GM18868 (cell line): ENCODE measurements around the gene SLC16A10.
"Not testable (repeated sequence)": the region's sequence is repeated elsewhere in the genome, so short reads cannot be mapped to it uniquely, and the experiment has no call there.

Experiments
- ATAC-seq: cut with Tn5 transposase; IDR thresholded peaks from one replicate; pipeline ENCODE4 v1.9.1; 2021; ENCODE audit warnings: mild to moderate bottlenecking, moderate library complexity; ENCODE audit not compliant: unreplicated experiment

Gene SLC16A10

GRCh38 chr6:111129013-111129412 lies 41.7 kb downstream of the SLC16A10 start:
- no peak for ATAC-seq

GRCh38 chr6:111131018-111131417 lies 43.7 kb downstream of the SLC16A10 start:
- ATAC-seq, result not testable (repeated sequence)

- ATAC-seq, result not testable (repeated sequence)
Observed at GRCh38 chr6:111132669-111133068, 45.4 kb downstream of the SLC16A10 start.

DNA sequence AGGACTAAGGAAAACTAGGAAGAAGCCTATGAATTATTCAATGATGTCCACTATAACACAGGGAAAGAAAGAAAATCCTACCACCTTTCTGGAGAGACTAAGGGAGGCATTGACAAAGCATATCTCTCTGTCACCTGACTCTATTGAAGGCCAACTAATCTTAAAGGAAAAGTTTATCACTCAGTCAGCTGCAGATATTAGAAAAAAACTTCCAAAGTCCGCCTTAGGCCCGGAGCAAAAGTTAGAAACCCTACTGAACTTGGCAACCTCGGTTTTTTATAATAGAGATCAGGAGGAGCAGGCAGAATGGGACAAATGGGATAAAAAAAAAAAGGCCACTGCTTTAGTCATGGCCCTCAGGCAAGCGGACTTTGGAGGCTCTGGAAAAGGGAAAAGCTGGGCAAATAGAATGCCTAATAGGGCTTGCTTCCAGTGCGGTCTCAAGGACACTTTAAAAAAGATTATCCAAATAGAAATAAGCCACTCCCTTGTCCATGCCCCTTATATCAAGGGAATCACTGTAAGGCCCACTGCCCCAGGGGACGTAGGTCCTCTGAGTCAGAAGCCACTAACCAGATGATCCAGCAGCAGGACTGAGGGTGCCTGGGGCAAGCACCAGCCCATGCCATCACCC lies 47.0 kb downstream of the SLC16A10 start:
- ATAC-seq, result not testable (repeated sequence)

DNA sequence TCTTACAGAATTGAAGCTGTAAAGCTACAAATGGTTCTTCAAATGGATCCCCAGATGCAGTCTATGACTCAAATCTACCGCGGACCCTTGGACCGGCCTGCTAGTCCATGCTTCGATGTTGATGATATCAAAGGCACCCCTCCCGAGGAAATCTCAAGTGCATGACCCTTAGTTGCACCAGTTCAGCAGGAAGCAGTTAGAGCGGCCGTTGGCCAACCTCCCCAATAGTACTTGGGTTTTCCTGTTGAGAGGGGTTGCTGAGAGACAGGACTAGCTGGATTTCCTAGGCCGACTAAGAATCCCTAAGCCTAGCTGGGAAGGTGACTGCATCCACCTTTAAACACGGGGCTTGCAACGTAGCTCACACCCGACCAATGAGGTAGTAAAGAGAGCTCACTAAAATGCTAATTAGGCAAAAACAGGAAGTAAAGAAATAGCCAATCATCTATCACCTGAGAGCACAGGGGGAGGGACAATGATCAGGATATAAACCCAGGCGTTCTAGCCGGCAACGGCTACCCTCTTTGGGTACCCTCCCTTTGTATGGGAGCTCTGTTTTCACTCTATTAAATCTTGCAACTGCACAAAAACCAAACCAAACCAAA lies 50.3 kb downstream of the SLC16A10 start:
- ATAC-seq, result not testable (repeated sequence)

DNA sequence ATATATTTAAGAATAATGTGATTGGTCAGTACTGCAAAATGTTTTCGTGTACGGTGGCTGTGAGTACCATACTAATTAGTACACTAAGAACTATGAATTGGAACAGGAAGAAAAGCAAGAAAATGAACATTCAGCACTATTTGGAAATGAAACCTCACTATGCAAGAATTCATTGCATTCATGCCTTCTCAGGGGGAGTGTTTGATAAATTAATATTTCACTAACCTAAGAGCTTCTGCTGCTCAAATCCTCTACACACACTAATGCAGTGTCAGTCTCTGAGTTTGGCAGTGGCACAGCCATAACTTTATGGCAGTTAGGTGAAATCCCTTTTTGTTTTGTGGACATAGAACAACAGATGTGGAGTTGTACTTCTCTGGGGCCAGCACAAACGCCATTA lies 60.1 kb downstream of the SLC16A10 start:
- ATAC-seq, result no peak

GRCh38 chr6:111148110-111148509 lies 60.8 kb downstream of the SLC16A10 start:
- ATAC-seq, result no peak

DNA sequence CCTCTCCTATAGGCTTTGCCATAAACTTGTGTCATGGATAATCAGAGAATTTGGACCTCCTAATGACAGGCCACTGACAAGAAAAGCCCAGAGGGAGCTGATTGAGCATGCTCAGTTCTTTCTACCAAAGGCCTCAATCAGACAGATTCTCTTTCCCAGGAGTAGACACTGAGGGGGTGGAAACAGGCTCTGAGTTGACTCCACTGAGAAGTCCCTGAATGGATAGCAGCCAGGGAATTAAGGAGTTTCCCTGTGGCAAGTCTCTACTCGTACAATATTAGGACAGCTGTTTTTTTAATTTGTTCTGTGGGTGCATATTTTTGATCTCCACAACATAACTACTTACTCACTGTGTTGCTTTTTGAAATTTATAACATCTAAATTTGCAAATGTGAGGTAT lies 63.3 kb downstream of the SLC16A10 start:
- ATAC-seq, result no peak

- ATAC-seq, result no peak
Observed at GRCh38 chr6:111154981-111155380, 67.7 kb downstream of the SLC16A10 start.

DNA sequence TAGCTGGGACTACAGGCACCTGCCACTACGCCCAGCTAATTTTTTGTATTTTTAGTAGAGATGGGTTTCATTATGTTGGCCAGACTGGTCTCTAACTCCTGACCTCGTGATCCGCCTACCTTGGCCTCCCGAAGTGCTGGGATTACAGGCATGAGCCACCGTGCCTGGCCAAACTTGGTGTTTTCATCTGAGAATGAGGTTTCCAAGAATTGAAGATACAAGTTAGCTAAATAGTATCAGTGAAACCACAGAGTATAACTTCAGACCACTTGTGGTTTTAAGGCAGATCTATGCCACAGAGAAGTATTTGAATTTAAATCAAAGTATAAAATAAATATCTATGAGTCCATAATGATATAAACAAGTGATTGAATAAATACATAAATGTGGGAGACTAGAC lies 70.1 kb downstream of the SLC16A10 start:
- ATAC-seq, result no peak

- no peak for ATAC-seq
Observed at GRCh38 chr6:111159633-111160032, 72.3 kb downstream of the SLC16A10 start.

DNA sequence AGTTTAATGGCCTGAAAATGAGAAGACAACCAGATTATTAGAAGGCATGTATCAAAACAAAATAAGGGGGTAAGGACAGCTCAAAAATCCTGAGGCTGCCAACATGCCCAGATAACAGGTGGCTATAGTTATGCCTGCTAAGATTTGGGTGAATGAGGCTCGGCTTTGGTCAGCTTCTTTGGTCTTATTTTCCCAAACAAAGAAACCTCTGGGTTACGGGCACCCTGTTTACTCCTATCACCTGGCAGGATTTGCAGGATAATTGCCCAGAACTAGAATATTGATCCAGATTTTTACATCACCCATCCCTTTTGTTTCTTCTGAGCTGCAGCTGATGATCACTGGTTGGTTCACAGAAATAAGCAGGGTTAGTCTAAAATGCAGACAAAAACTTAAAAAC lies 74.3 kb downstream of the SLC16A10 start:
- no peak for ATAC-seq

- no peak for ATAC-seq
Observed at GRCh38 chr6:111162504-111162903, 75.2 kb downstream of the SLC16A10 start.

- peak; percentile 76 for ATAC-seq
Observed at GRCh38 chr6:111171577-111172400, 84.5 kb downstream of the SLC16A10 start.

GRCh38 chr6:111172563-111172962 lies 85.3 kb downstream of the SLC16A10 start:
- ATAC-seq, result no peak

GRCh38 chr6:111173341-111173740 lies 86.0 kb downstream of the SLC16A10 start:
- no peak for ATAC-seq

DNA sequence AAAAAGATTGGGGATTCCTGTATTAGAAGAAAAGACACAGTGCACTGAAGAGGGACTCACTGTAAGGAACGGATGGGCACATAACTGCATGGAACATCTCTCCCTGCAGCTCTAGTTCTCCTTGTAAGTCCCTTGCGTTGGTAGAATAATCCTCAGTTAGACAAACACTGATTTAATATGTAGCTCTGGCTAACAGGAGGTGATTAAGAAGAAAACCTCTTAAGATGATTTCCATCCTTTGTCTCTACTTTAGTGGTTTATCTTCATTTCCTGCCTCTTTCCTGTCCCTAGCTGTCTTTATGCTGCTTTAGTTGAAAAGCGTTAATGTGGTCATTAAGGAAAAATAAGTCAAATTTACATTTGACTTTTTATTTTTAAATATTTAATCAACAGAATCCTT lies 86.6 kb downstream of the SLC16A10 start:
- no peak for ATAC-seq

DNA sequence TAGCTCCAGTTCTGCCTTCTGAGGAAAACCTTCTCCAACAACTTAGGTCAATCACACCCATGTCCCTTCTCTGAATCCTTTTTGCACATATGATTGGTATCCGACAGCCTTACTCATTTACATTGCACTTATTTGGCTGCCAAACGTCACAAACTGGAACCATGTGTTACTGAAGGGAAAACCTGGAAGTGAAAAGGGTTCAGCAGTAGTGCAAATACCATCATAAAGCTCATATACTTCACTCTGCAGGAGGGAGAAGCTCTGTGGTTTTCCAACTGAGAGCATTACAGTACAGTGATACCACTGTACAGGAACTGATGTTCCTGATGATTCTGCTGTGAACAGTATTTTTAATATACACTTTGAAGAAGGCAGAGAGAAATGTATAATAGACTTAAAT lies 87.8 kb downstream of the SLC16A10 start:
- no peak for ATAC-seq

DNA sequence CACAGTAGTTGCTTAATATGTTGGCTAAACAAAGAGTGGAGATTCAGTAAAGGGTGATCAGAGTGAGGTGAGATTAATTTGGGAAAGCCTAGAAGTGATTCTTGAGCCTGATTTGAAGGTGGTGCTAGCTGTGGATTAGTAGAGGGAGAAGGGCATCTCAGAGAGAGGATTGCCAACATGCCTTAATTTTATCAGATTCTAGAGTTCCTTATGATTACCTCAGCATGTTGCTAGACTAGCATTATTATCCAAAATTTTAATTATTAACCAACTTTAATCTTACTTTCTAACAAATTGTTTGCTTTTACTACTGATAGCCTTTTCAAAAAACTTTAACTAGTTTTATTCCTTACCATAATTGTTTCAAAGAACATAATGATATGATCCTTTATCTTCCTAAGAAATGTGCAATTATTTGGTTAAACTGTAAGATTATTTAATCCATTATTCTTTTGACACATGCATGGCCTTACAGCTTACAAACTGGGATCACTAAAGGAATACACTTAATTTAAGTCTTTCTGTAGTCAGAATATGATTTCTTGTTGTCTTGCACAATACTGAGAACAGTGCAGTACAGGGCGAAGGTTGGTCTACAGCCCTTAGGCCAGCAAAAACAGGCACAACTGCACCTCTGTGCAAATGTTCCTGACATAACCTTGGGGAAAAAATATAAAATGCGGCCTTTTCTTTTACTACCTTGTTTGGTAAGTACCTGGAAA lies 88.9 kb downstream of the SLC16A10 start:
- ATAC-seq, result no peak

DNA sequence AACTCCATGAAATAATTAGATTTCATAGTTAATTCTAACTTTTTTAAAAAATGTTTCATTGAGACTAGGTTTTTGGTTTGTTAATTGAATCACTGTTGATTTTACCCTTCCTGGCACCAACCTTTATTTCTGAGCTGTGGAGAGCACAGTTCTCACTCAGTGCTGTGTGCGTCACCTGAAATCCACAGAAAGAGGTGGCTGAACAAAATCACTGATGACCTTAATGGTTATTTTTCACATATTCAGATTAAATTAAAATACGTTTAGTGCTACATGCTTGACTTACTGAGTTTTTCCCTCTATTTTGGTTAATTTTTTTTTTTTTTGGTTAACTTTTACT lies 89.4 kb downstream of the SLC16A10 start:
- ATAC-seq, result no peak

DNA sequence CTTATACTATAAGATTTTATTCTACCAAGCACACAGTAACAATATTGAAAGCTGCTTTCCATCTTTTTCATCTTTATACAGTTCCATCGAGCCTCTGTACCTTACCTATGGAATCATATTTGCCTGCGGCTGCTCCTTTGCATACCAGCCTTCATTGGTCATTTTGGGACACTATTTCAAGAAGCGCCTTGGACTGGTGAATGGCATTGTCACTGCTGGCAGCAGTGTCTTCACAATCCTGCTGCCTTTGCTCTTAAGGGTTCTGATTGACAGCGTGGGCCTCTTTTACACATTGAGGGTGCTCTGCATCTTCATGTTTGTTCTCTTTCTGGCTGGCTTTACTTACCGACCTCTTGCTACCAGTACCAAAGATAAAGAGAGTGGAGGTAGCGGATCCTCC lies 89.8 kb downstream of the SLC16A10 start:
- no peak for ATAC-seq
